GM12878 (cell line): ENCODE results near the gene SYNGR4. TPM values are rescaled to one million over a fixed set of nuclear protein-coding genes. Genes with fewer than 3 reads are reported as not detected.

Experiments
- ATAC-seq: fragments of 200-7000 bp; cut with Tn5 transposase; 3 replicates; pipeline ENCODE4 v1.9.1; 2020; ENCODE audit warnings: mild to moderate bottlenecking, moderate library complexity
- BruUV-seq: library from RNA; stranded (reverse); fragments of 400-500 nt; replicated peaks from 2 replicates; lab custom pipeline; 2021; lab: Mats Ljungman, UMichigan
- CTCF ChIA-PET: fragments of 300-600 bp; sonication (Branson Sonifier 250); formaldehyde crosslinking; extraction: SDS; loops from one replicate; lab custom pipeline; 2021; ENCODE audit warnings: inconsistent platforms; lab: Yijun Ruan, JAX
- POLR2A ChIA-PET: fragments of 350-600 bp; formaldehyde crosslinking; extraction: SDS; loops from one replicate; lab custom pipeline; 2021; ENCODE audit warnings: inconsistent platforms; lab: Charles Lee
- RAD21 ChIA-PET: fragments of 300-600 bp; sonication (Branson Sonifier 250); formaldehyde crosslinking; loops from one replicate; lab custom pipeline; 2023; ENCODE audit warnings: antibody characterized with exemption; ENCODE audit not compliant: unreplicated experiment; lab: Charles Lee
- SMC1A ChIA-PET: fragments of 300-600 bp; sonication (Branson Sonifier 250); formaldehyde crosslinking; loops from one replicate; lab custom pipeline; 2023; ENCODE audit not compliant: unreplicated experiment, uncharacterized antibody; lab: Charles Lee
- DNase-seq: peaks from one replicate; pipeline ENCODE4 v3.0.0-alpha.2; 2011; ENCODE audit warnings: low read depth, low spot score
- FAIRE-seq: peaks from 3 replicates; lab custom pipeline; 2011; peaks lifted over from hg19 to GRCh38; lab: Jason Lieb, UNC
- H2AFZ ChIP-seq: 2 replicates; pipeline ENCODE4 v1.6.0; 2011; ENCODE audit warnings: low read depth, low read length, control low read depth; ENCODE audit not compliant: control insufficient read depth
- H3K27ac ChIP-seq: 2 replicates; pipeline ENCODE4 v1.5.1; 2011; ENCODE audit warnings: control low read depth; ENCODE audit not compliant: control insufficient read depth, insufficient read depth
- H3K27me3 ChIP-seq, 2 experiments: replicated peaks in 1 of 2; 2 replicates each; pipeline versions ENCODE4 v1.6.0 to v1.6.1; 2011; ENCODE audit warnings: low read length in 1 of 2; ENCODE audit not compliant: control insufficient read depth in 2 of 2, insufficient read depth in 2 of 2
- H3K36me3 ChIP-seq, 2 experiments: 2 replicates each; pipeline ENCODE4 v1.5.1; 2011; ENCODE audit warnings: low read length in 1 of 2; ENCODE audit not compliant: control insufficient read depth in 2 of 2, insufficient read depth in 2 of 2
- H3K4me1 ChIP-seq: 2 replicates; pipeline ENCODE4 v1.6.1; 2011; ENCODE audit warnings: mild to moderate bottlenecking, low read length, moderate library complexity, mixed read lengths; ENCODE audit not compliant: control insufficient read depth, insufficient read depth
- H3K4me2 ChIP-seq: 2 replicates; pipeline ENCODE4 v1.6.0; 2011; ENCODE audit warnings: control low read depth; ENCODE audit not compliant: control insufficient read depth, insufficient read depth
- H3K4me3 ChIP-seq: fragments of 200-600 bp; sonication (generic); 2 replicates; pipeline ENCODE4 v1.5.1; 2016
- H3K79me2 ChIP-seq: 2 replicates; pipeline ENCODE4 v1.6.0; 2011; ENCODE audit warnings: low read length; ENCODE audit not compliant: control insufficient read depth, insufficient read depth
- H3K9ac ChIP-seq: 2 replicates; pipeline ENCODE4 v1.8.0; 2011; ENCODE audit warnings: low read length, control low read depth, mixed read lengths; ENCODE audit not compliant: control insufficient read depth, insufficient read depth
- H3K9me3 ChIP-seq: replicated peaks from 3 replicates; pipeline ENCODE4 v1.5.1; 2011; ENCODE audit warnings: mild to moderate bottlenecking, low read length; ENCODE audit not compliant: control insufficient read depth, insufficient read depth
- H4K20me1 ChIP-seq: 2 replicates; pipeline ENCODE4 v1.6.0; 2011; ENCODE audit not compliant: control insufficient read depth, insufficient read depth
- ETV6 ChIP-seq, 2 experiments: fragments of 450-650 bp in 1 of 2; IDR thresholded peaks in 1 of 2; conservative IDR thresholded peaks in 1 of 2; 2 replicates each; pipeline ENCODE4 v1.6.1; 2014; ENCODE audit warnings: antibody characterized with exemption in 1 of 2, borderline replicate concordance in 1 of 2, low read depth in 1 of 2, mild to moderate bottlenecking in 1 of 2, moderate library complexity in 1 of 2
- RELA ChIP-seq: fragments of 450-650 bp; IDR thresholded peaks from 2 replicates; pipeline ENCODE4 v1.8.0; 2014; ENCODE audit warnings: borderline replicate concordance; ENCODE audit not compliant: partially characterized antibody
- ZNF622 ChIP-seq: fragments of 450-650 bp; IDR thresholded peaks from 2 replicates; pipeline ENCODE4 v1.6.1; 2017; ENCODE audit warnings: mild to moderate bottlenecking, inconsistent platforms
- WGBS: methylation state at CpG from one replicate; pipeline ENCODE4 v1.1.6; 2016; ENCODE audit warnings: low lambda C conversion rate; ENCODE audit not compliant: insufficient replicate concordance, insufficient coverage; ENCODE audit errors: missing lambda C conversion rate; 5-methylcytosine and 5-hydroxymethylcytosine counted together
- in situ Hi-C: fragments of 300-500 bp; cut with MboI; formaldehyde crosslinking; loops from 9 replicates; pipeline ENCODE4 v1.14.3; 2018; ENCODE audit warnings: mixed read lengths
- intact Hi-C: fragments of 100-400 bp; cut with micrococcal nuclease; formaldehyde crosslinking; loops from one replicate; pipeline ENCODE4 v1.14.2; 2022; ENCODE audit not compliant: unreplicated experiment
- polyA plus RNA-seq, 11 experiments: library from polyadenylated mRNA; depleted of rRNA in 4 of 11; unstranded in 6 of 11; stranded (reverse) in 5 of 11; fragments of >200 nt; fragmentation: Nextera tagmentation in 4 of 11; fragmentation: Illumina TruSeq in 1 of 11; extraction: Ambion mirVana in 4 of 11; extraction: Trizol in 1 of 11; gene quantifications; 1 replicate in 1 of 11; 2 replicates in 10 of 11; pipeline versions ENCODE4 v1.2.1 to v1.2.3, GENCODE V29; 2011 to 2016; ENCODE audit warnings: inconsistent platforms in 2 of 11, missing spikeins in 2 of 11, low read depth in 1 of 11
- total RNA-seq, 4 experiments: library from RNA; depleted of rRNA in 3 of 4; stranded (reverse); fragments of >200 nt in 3 of 4; fragmentation: Illumina TruSeq in 1 of 4; extraction: Trizol in 1 of 4; gene quantifications; 2 replicates each; pipeline versions ENCODE4 v1.2.1 to v1.2.3, GENCODE V29; 2013 to 2021
- TF ChIP-seq, protein P1 (sequence below): fragments of 450-650 bp; IDR thresholded peaks from 2 replicates; pipeline ENCODE4 v1.6.1; 2017; ENCODE audit warnings: mild to moderate bottlenecking, low read depth, inconsistent platforms; ENCODE audit not compliant: poor library complexity, severe bottlenecking
- TF ChIP-seq, protein P2 (sequence below): IDR thresholded peaks from 2 replicates; pipeline ENCODE4 v1.6.1; 2012; ENCODE audit warnings: mild to moderate bottlenecking, low read depth, low read length

SYNGR4 gene
- total and polyA plus RNA-seq, 10 of the 15 experiments (the other 5 are each of a cell fraction or from before 2014, with no cell fraction given), result 0.08 to 0.72 (median 0.17) TPM; not detected in 6

DNA sequence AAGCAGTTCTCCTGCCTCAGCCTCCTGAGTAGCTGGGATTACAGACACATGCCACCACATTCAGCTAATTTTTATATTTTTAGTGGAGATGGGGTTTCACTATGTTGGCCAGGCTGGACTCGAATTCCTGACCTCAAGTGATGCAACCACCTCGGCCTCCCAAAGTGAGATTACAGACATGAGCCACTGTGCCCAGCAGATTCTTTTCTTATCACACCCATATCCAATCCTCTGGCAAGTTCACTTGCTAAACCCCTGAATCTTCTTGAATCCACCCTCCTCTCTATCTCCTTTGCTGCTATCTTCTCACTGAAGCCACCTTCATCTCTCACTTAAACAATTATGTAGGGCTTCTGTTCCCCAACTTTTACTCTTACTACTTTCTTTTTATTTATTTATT, 18.0 kb upstream of the SYNGR4 start (continued):
- TF ChIP-seq ZNF622 (no peak), RELA (no peak)
- TF ChIP-seq, all 136 proteins: peak for 0

DNA sequence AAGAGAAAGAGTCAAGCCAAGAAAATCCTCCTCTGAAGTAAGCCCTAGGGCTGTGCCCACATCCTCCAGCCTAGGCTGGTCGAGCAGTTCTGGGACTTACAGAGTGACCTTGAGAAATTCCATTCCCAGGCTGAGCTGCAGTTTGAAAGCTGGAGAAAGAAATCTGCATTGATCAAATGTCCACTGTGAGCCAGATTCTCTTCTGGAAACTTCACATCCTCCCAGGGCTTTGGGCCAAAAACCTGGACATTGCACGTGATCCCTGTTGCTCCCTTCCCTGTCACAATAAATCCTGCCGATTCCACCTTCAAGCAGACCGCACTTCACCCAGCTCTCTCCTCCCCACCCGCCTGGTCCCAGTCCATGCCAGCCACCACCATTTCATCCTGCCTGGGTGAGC, 16.1 kb upstream of the SYNGR4 start:
- TF ChIP-seq, protein P1, sequence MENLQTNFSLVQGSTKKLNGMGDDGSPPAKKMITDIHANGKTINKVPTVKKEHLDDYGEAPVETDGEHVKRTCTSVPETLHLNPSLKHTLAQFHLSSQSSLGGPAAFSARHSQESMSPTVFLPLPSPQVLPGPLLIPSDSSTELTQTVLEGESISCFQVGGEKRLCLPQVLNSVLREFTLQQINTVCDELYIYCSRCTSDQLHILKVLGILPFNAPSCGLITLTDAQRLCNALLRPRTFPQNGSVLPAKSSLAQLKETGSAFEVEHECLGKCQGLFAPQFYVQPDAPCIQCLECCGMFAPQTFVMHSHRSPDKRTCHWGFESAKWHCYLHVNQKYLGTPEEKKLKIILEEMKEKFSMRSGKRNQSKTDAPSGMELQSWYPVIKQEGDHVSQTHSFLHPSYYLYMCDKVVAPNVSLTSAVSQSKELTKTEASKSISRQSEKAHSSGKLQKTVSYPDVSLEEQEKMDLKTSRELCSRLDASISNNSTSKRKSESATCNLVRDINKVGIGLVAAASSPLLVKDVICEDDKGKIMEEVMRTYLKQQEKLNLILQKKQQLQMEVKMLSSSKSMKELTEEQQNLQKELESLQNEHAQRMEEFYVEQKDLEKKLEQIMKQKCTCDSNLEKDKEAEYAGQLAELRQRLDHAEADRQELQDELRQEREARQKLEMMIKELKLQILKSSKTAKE, result no peak
- TF ChIP-seq, protein P2, sequence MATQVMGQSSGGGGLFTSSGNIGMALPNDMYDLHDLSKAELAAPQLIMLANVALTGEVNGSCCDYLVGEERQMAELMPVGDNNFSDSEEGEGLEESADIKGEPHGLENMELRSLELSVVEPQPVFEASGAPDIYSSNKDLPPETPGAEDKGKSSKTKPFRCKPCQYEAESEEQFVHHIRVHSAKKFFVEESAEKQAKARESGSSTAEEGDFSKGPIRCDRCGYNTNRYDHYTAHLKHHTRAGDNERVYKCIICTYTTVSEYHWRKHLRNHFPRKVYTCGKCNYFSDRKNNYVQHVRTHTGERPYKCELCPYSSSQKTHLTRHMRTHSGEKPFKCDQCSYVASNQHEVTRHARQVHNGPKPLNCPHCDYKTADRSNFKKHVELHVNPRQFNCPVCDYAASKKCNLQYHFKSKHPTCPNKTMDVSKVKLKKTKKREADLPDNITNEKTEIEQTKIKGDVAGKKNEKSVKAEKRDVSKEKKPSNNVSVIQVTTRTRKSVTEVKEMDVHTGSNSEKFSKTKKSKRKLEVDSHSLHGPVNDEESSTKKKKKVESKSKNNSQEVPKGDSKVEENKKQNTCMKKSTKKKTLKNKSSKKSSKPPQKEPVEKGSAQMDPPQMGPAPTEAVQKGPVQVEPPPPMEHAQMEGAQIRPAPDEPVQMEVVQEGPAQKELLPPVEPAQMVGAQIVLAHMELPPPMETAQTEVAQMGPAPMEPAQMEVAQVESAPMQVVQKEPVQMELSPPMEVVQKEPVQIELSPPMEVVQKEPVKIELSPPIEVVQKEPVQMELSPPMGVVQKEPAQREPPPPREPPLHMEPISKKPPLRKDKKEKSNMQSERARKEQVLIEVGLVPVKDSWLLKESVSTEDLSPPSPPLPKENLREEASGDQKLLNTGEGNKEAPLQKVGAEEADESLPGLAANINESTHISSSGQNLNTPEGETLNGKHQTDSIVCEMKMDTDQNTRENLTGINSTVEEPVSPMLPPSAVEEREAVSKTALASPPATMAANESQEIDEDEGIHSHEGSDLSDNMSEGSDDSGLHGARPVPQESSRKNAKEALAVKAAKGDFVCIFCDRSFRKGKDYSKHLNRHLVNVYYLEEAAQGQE, result no peak
- no peak for TF ChIP-seq ETV6 (conservative IDR thresholded peaks at IDR 0.05 in 1 of 2, IDR thresholded peaks at IDR 0.05 in 1 of 2; ENCODE audit: borderline replicate concordance in 1 of 2, low read depth in 1 of 2)
- TF ChIP-seq RELA, result no peak
- Histone ChIP-seq H3K9ac (no peak overlapping the region), H4K20me1 (no peaks in the 10 kb centered on the region), H3K4me2 (no peak overlapping the region), H3K4me3 (no peak overlapping the region), H3K36me3 (no peaks in the 10 kb centered on the region; a peak in 1 of 4 replicates), H3K27me3 (no peaks in the 10 kb centered on the region), H2AFZ (no peak overlapping the region), H3K79me2 (no peaks in the 10 kb centered on the region), H3K9me3 (no peaks in the 10 kb centered on the region), H3K4me1 (no peaks in the 10 kb centered on the region), H3K27ac (no peak overlapping the region)
- POLR2A ChIA-PET, result interaction anchor here (0.6 to 1.3 kb wide), 4 partner anchors 16 to 81 kb away, joined by 3 to 7 read pairs (median 3); partner anchors contain the start of genes SYNGR4 and TMEM143
- no peak for FAIRE-seq
- intact Hi-C loops (no loop called here), in situ Hi-C loops (no loop called here)
- SMC1A ChIA-PET, result no interaction called here
- ATAC-seq, result no peak
- 84% methylated on average over 5 of the region's 5 CpGs for WGBS
- RAD21 ChIA-PET, result no interaction called here
- CTCF ChIA-PET, result interaction anchor here (0.8 to 1.5 kb wide), 4 partner anchors 14 to 236 kb away, joined by 3 to 5 read pairs (median 4); partner anchors contain the start of gene KDELR1
- BruUV-seq, result no TSS peak
- DNase-seq, result no peak
